22Rv1 (cell line): ENCODE results near the gene SLC26A4.
"Not testable (repeated sequence)": the region's sequence is repeated elsewhere in the genome, so short reads cannot be mapped to it uniquely, and the experiment has no call there.

Experiments
- H3K27ac ChIP-seq: fragments of 450-650 bp; 2 replicates; pipeline ENCODE4 v1.5.1; 2017
- ZFX ChIP-seq: fragments of 450-650 bp; IDR thresholded peaks from 2 replicates; pipeline ENCODE4 v1.6.1; 2017; ENCODE audit warnings: antibody characterized with exemption, borderline replicate concordance
- TF ChIP-seq, protein P1 (sequence below): fragments of 450-650 bp; IDR thresholded peaks from 2 replicates; pipeline ENCODE4 v1.5.1; 2017; ENCODE audit warnings: mild to moderate bottlenecking

Gene SLC26A4

DNA sequence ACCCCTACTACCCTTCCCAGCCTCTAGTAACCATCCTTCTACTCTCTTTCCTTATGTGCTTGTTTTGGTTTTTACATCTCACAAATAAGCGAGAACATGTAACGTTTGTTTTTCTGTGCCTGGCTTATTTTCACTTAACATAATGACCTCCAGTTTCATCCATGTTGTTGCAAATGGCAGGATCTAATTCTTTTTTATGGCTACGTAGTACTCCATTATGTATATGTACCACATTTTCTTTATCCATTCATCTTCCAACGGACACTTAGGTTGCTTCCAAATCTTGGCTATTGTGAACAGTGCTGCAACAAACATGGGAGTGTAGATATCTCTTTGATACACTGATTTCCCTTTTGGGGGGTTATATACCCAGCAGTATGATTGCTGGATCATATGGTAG lies 33.6 kb upstream of the SLC26A4 start:
- no peak overlapping the region for H3K27ac ChIP-seq
- no peak for TF ChIP-seq ZFX
- TF ChIP-seq, protein P1, sequence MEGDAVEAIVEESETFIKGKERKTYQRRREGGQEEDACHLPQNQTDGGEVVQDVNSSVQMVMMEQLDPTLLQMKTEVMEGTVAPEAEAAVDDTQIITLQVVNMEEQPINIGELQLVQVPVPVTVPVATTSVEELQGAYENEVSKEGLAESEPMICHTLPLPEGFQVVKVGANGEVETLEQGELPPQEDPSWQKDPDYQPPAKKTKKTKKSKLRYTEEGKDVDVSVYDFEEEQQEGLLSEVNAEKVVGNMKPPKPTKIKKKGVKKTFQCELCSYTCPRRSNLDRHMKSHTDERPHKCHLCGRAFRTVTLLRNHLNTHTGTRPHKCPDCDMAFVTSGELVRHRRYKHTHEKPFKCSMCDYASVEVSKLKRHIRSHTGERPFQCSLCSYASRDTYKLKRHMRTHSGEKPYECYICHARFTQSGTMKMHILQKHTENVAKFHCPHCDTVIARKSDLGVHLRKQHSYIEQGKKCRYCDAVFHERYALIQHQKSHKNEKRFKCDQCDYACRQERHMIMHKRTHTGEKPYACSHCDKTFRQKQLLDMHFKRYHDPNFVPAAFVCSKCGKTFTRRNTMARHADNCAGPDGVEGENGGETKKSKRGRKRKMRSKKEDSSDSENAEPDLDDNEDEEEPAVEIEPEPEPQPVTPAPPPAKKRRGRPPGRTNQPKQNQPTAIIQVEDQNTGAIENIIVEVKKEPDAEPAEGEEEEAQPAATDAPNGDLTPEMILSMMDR: no peak

DNA sequence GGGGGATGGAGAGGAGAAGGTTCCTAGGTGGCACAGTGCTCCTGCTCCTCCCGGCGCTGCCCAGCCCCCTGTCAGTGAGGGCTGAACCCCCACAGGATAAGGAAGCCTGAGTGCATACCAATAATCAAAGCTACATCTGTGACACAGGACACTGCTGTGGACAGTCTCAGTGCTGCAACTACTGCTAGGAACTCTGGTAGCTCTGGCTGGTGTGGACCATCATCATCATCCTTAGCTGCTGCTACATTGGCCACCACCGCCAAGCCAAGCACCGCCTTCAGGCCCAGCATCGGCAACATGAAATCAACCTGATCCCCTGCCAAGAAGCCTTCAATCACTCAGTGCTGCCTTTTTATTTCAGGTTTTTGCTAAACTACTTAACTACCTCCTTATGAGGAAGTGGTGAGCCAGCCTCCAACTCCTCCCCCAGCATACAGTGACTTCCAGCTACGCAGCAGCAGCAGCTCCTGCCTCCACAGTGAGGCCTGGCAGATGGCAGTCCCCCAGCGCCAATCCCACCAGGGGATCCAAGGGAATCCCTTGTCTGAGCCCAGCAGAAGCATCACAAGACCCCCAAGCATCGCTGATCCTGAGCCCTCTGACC lies 32.1 kb upstream of the SLC26A4 start:
- H3K27ac ChIP-seq: no peak overlapping the region
- TF ChIP-seq, protein P1: no peak
- no peak for TF ChIP-seq ZFX

DNA sequence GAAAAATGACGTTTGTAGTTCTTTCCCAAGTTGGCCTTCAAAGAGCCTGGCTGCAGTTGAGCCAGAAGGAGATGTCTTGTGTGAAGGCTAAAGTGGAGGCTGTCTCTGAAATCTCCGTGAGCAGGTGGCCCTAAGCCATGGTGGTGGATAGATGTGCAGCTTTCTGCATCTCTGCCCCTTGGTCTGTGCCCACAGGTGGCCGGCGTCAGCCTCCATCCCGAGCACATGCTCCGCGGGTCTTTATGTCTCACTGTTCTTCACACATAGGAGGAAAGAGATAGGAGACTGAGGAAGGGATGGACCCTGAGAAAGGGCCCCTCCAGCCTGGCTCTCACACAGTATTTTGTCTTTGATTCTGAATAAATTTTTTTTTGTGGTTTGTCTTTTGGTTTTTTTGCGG lies 30.3 kb upstream of the SLC26A4 start:
- no peak for TF ChIP-seq ZFX
- TF ChIP-seq, protein P1: no peak
- H3K27ac ChIP-seq: no peak overlapping the region

DNA sequence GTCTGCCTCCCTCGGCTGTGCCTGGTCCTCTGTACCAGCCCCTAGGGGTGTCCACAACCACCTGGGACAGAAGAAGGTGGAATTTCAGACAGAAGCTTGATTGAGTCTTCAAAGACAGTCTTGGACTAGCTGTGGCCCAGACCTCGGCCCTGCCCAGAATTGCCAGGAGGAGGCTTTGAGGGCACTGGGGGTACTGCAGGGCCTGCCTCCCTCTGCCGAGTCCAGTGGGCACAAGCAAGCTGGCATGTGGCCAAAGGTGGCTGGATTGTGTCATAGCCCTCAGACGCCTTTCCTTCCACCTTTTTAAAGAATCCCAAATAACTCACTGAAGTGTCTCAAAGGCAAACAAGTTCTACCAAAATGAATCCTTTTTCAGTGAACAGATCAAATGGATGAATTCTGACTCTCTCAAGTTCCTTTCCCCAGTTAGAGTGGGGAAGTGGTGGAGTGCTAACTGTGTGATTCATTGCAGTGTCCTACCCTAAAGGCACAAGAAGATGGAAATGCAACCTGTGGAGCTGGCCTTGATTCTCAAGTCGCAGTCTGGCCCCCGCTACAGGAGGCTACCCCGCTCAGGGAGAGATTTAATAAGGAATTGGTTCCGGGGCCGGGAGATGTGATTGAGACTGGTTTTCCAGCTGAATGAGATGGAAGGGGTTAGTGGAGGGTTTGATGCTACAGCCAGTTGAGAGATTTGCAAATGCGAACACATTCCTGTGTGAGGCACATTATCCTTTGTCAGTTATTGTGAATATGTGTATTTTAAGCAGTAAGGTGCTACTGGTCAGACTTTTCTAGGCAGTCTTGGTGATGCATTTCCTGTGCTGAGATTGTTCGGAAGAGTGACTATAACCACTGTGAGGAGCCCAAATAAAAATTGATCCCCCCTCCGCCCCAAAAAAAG lies 28.8 kb upstream of the SLC26A4 start:
- H3K27ac ChIP-seq: no peak overlapping the region
- TF ChIP-seq, protein P1: no peak
- TF ChIP-seq ZFX: no peak

DNA sequence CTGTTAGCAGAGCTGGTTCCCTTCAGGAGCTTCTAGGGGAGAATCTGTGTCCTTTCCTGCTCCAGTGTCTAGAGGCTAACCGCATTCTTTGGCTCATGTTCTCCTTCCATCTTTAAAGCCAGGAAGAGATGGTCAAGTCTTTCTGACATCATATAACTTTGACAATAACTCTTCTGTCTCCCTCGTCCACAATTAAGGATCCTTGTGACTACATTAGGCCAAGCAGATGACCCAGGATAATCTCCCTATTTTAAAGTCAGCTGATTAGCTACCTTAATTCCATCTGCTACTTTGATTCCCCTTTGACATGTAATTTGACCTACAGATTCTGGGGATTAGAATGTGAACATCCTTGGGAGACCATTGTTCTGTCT lies 28.1 kb upstream of the SLC26A4 start:
- no peak overlapping the region for H3K27ac ChIP-seq
- TF ChIP-seq, protein P1: no peak
- TF ChIP-seq ZFX: no peak

DNA sequence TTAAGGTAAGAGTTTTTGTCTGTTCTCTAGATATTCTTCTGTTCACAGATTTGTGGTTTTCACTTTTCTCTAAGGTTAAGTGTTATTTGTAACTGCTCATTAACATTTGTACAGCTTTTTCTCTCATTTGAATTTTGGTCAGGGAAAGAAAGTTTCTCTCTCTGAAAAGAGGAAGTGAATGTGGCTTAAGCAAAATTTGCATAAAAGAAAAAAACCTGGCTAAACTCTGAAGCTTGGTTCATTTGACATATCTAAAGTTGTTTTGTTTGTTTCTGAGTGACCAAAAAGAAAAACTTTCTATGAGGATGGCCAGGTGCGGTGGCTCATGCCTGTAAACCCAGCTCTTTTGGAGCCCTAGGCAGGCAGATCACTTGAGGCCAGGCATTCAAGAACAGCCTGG lies 22.0 kb upstream of the SLC26A4 start:
- H3K27ac ChIP-seq: no peak overlapping the region
- TF ChIP-seq ZFX: no peak
- TF ChIP-seq, protein P1: no peak

DNA sequence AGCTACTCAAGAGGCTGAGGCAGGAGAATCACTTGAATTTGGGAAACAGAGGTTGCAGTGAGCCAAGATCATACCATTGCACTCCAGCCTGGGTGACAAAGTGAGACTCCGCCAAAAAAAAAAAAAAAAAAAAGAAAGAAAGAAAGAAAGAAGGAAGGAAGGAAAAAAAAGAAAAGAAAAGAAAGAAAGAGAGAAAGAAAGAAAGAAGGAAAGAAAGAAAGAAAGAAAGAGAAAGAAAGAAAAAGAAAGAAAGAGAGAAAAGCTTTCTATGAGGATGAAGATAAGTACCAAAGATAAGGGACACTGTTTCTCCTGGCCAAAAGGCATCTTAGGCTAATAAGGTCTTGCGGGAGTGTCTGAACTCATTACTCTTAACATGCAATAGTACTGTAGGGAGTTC lies 21.6 kb upstream of the SLC26A4 start:
- not testable (repeated sequence) for H3K27ac ChIP-seq
